ENCODE data around the gene TBX18. TPM values are rescaled to one million over a fixed set of nuclear protein-coding genes. Genes with fewer than 3 reads are reported as not detected.

Gene TBX18
- total and polyA plus RNA-seq, 2 of the 4 experiments (the other 2 are of a cell fraction): 0.86 to 1.3 TPM

- Histone ChIP-seq H2BK15ac (ENCODE audit: low read depth, low read length) (no peak overlapping the region), H3K79me1 (ENCODE audit: low read depth in 1 of 2, low read length in 2 of 2) (no peaks in the 10 kb centered on the region), H4K91ac (ENCODE audit: insufficient read depth, low read depth, low read length) (no peak overlapping the region), H3K56ac (ENCODE audit: extremely low read depth, insufficient read depth, low read length) (no peak overlapping the region), H2AFZ (replicated peaks; ENCODE audit: low read length, poor library complexity) (no peak overlapping the region), H3K27ac (ENCODE audit: insufficient read depth, low read length) (no peak overlapping the region), H4K8ac (ENCODE audit: low read depth in 2 of 2, low read length in 2 of 2) (no peak overlapping the region), H3K4me2 (ENCODE audit: low read depth, low read length) (no peak overlapping the region), H3K27me3 (ENCODE audit: control insufficient read depth, insufficient read depth, low read length) (no peaks in the 10 kb centered on the region), H3K23ac (ENCODE audit: low read depth, low read length) (no peak overlapping the region), H3K4me1 (ENCODE audit: control insufficient read depth, insufficient read depth, low read length) (no peaks in the 10 kb centered on the region), H3K9me3 (ENCODE audit: control insufficient read depth, insufficient read depth, low read length) (no peaks in the 10 kb centered on the region), H4K20me1 (ENCODE audit: insufficient read depth, low read length) (no peaks in the 10 kb centered on the region), H3K4ac (ENCODE audit: low read depth, low read length) (no peak overlapping the region), H3K36me3 (ENCODE audit: control insufficient read depth, insufficient read depth, low read length) (no peaks in the 10 kb centered on the region), H2BK120ac (ENCODE audit: low read depth, low read length) (no peak overlapping the region), H3K14ac (replicated peaks; ENCODE audit: low read depth, low read length) (no peak overlapping the region), H4K5ac (ENCODE audit: low read depth, low read length) (no peak overlapping the region), H2BK20ac (ENCODE audit: low read depth, low read length) (no peak overlapping the region), H2AK9ac (replicated peaks; ENCODE audit: low read depth, low read length, poor library complexity) (no peak overlapping the region), H2BK5ac (ENCODE audit: low read depth, low read length, poor library complexity, severe bottlenecking) (no peak overlapping the region), H2AK5ac (ENCODE audit: low read depth, low read length) (no peak overlapping the region), H3K18ac (ENCODE audit: low read depth, low read length) (no peak overlapping the region), H3K9me1 (ENCODE audit: insufficient read depth, low read length) (no peaks in the 10 kb centered on the region), H3K4me3 (ENCODE audit: insufficient read depth, low read depth, low read length) (no peak overlapping the region), H3K9ac (ENCODE audit: low read depth, low read length) (no peak overlapping the region)
- no peak for DNase-seq
- ChIA-PET CTCF (interaction anchor here (0.7 kb wide), 1 partner anchor 13 kb away, joined by 3 read pairs; no protein-coding TSS in a partner anchor), POLR2A (ENCODE audit: unreplicated experiment) (no interaction called here)
- in situ Hi-C loops (cut with MboI; ENCODE audit: low sequenced_read_pairs) (no loop called here), intact Hi-C loops (cut with micrococcal nuclease) (no loop called here), dilution Hi-C loops (cut with HindIII; ENCODE audit: low sequenced_read_pairs, unreplicated experiment) (no loop called here)
- no peak for ATAC-seq (ENCODE audit: low read depth)
- BruUV-seq (replicated peaks): no TSS peak
- TF ChIP-seq USF2 (IDR thresholded peaks at IDR 0.05; ENCODE audit: low read depth, low read length) (no peak), RAD21 (IDR thresholded peaks at IDR 0.05; ENCODE audit: low read length) (no peak)
Observed at GRCh38 chr6:84749181-84749580, 15.2 kb downstream of the TBX18 start.
